Ovary (tissue), 3 donors: ENCODE measurements around the gene PCED1B.

Experiments used
- EP300 ChIP-seq: sonication (generic); formaldehyde crosslinking; IDR thresholded peaks from one replicate; pipeline ENCODE4 v1.6.1; 2017; ENCODE audit warnings: antibody characterized with exemption
- TF ChIP-seq, protein P1 (sequence below), 3 donors: fragments of 450-650 bp in 2 of 3; fragments of 200-600 bp in 1 of 3; IDR thresholded peaks; one replicate each; pipeline versions ENCODE4 v1.5.1 to v1.8.0; 2016 to 2022; ENCODE audit warnings: antibody characterized with exemption in 3 of 3, mild to moderate bottlenecking in 1 of 3
- donor health status: DM: no; HTN: no; CAD: no.

DNA sequence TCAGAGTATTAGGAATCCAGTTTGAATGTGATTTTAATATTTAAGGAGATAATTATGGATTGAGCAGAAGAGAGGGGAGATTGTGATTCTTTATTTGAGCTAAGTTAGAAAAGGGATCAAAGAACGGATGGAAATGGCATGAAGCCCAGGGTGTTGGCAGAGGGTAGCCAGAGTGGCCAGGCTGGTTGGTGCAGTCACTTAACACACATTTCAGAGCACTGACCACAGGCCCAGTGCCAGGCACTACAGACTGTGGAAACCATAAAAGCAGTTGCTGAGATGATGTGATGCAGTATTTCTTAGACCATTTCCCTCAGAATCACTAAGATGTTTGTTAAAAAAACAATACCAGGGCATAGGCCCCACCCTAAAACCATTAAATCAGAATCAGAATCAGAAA is 168.0 kb downstream of the PCED1B start:
- no peak for TF ChIP-seq EP300
- TF ChIP-seq, protein P1, sequence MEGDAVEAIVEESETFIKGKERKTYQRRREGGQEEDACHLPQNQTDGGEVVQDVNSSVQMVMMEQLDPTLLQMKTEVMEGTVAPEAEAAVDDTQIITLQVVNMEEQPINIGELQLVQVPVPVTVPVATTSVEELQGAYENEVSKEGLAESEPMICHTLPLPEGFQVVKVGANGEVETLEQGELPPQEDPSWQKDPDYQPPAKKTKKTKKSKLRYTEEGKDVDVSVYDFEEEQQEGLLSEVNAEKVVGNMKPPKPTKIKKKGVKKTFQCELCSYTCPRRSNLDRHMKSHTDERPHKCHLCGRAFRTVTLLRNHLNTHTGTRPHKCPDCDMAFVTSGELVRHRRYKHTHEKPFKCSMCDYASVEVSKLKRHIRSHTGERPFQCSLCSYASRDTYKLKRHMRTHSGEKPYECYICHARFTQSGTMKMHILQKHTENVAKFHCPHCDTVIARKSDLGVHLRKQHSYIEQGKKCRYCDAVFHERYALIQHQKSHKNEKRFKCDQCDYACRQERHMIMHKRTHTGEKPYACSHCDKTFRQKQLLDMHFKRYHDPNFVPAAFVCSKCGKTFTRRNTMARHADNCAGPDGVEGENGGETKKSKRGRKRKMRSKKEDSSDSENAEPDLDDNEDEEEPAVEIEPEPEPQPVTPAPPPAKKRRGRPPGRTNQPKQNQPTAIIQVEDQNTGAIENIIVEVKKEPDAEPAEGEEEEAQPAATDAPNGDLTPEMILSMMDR (IDR thresholded peaks at IDR 0.05): no peak
